HL-60 (cell line): ENCODE results near the gene MYPN.

ENCODE experiments used
- DNase-seq, 2 experiments: peaks; one replicate each; pipeline ENCODE4 v3.0.0-alpha.2; 2010 to 2020; ENCODE audit warnings: low read depth in 1 of 2, low spot score in 1 of 2
- H3K27ac ChIP-seq: fragments of 250-450 bp; sonication (Bioruptor Pico); replicated peaks from 2 replicates; pipeline ENCODE4 v1.5.1; 2020; ENCODE audit warnings: mild to moderate bottlenecking, moderate library complexity
- H3K27me3 ChIP-seq: fragments of 250-450 bp; sonication (Bioruptor Pico); 2 replicates; pipeline ENCODE4 v1.5.1; 2021; ENCODE audit warnings: mild to moderate bottlenecking, moderate library complexity; ENCODE audit not compliant: insufficient read depth, poor library complexity, severe bottlenecking
- H3K4me3 ChIP-seq: replicated peaks from 2 replicates; pipeline ENCODE4 v1.5.1; 2011; ENCODE audit warnings: mild to moderate bottlenecking, control low read depth, low read length; ENCODE audit not compliant: insufficient read depth
- CTCF ChIP-seq: IDR thresholded peaks from one replicate; pipeline ENCODE4 v1.5.1; 2011; ENCODE audit warnings: low read length, control low read depth, inconsistent platforms; ENCODE audit not compliant: insufficient read depth
- GABPA ChIP-seq: IDR thresholded peaks from 2 replicates; pipeline ENCODE4 v1.6.1; 2012; ENCODE audit warnings: low read depth
- POLR2AphosphoS5 ChIP-seq: IDR thresholded peaks from 2 replicates; pipeline ENCODE4 v1.6.1; 2012; ENCODE audit warnings: low read depth
- REST ChIP-seq: IDR thresholded peaks from 2 replicates; pipeline ENCODE4 v1.6.1; 2012; ENCODE audit warnings: low read depth; ENCODE audit not compliant: insufficient replicate concordance
- SPI1 ChIP-seq: IDR thresholded peaks from 2 replicates; pipeline ENCODE4 v1.6.1; 2012; ENCODE audit warnings: low read depth, mild to moderate bottlenecking, borderline replicate concordance

MYPN gene

GRCh38 chr10:68106656-68107055, 2.6 kb upstream of the MYPN start:
- Histone ChIP-seq H3K27me3 (no peaks in the 10 kb centered on the region), H3K27ac (no peak overlapping the region), H3K4me3 (no peak overlapping the region)
- no peak for DNase-seq
- TF ChIP-seq SPI1 = no peak
- TF ChIP-seq GABPA = no peak
- no peak for TF ChIP-seq POLR2AphosphoS5
- no peak for TF ChIP-seq CTCF
- TF ChIP-seq REST = no peak

GRCh38 chr10:68107651-68108050, 1.6 kb upstream of the MYPN start:
- Histone ChIP-seq H3K4me3 (no peak overlapping the region), H3K27me3 (no peaks in the 10 kb centered on the region), H3K27ac (no peak overlapping the region)
- no peak for TF ChIP-seq REST
- no peak for DNase-seq

- no peak for DNase-seq
- no peaks in the 10 kb centered on the region for H3K27me3 ChIP-seq
- TF ChIP-seq REST = no peak
- TF ChIP-seq CTCF = no peak
- TF ChIP-seq SPI1 = no peak
- TF ChIP-seq POLR2AphosphoS5 = no peak
- TF ChIP-seq GABPA = no peak
- H3K27ac ChIP-seq = no peak overlapping the region
- no peak overlapping the region for H3K4me3 ChIP-seq
Measured at GRCh38 chr10:68108051-68108450, 1.2 kb upstream of the MYPN start.

GRCh38 chr10:68108653-68109052, 635 bp upstream of the MYPN start:
- Histone ChIP-seq H3K27ac (no peak overlapping the region), H3K4me3 (no peak overlapping the region), H3K27me3 (no peaks in the 10 kb centered on the region)
- no peak for DNase-seq
- no peak for TF ChIP-seq GABPA
- no peak for TF ChIP-seq REST
- no peak for TF ChIP-seq CTCF
- TF ChIP-seq SPI1 = no peak
- no peak for TF ChIP-seq POLR2AphosphoS5
